Ramos (cell line): ENCODE results near the gene MDM1.

Source experiments
- in situ Hi-C: fragments of 300-500 bp; cut with MboI; formaldehyde crosslinking; loops from one replicate; pipeline ENCODE4 v1.14.3; 2022; ENCODE audit warnings: low sequenced_read_pairs; ENCODE audit not compliant: unreplicated experiment

Gene MDM1

DNA sequence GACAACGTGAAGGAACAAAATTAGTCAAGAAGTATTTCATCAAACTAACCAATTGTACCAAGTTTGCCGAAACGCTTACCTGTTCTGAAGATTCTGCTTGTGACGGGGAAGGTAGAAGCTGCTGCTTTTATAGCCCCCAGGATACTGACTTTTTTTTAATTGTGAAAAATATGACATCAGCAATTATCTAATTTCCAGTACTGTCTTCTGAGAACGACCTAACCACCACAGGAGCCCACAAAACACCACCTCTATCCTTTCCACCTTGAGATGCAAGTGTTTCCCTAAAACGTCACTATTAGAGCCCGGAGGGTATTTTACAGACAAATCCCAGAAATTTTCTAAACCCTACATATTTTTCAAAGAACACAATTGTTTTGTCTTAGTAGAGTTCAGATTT is 78.7 kb downstream of the MDM1 start, which contains the start of gene IL22:
IL22 (minus strand) TSS at position 101 of the 400 bp plus-strand sequence. CDS start 156 bp downstream, outside the sequence.
- in situ Hi-C loops: no loop called here

DNA sequence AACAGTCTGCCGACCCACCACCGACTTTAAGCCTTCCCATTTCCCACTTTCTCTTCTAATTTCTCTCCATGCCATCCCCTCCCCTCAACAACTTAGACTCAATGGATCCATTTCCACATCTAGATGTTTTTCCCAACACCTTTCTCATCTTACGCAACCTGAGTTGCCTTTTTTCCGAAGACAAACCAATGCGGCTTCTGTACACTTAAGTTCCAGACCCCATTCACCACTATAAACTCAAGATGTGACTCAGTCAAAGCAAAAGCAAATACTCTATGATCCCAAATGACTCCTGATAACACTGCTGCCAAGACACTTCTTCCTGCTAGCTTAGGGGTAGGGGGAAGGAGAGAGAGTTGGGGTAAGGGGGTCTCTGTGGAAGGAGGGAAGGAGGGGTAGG is 80.1 kb downstream of the MDM1 start:
- in situ Hi-C loops: no loop called here

DNA sequence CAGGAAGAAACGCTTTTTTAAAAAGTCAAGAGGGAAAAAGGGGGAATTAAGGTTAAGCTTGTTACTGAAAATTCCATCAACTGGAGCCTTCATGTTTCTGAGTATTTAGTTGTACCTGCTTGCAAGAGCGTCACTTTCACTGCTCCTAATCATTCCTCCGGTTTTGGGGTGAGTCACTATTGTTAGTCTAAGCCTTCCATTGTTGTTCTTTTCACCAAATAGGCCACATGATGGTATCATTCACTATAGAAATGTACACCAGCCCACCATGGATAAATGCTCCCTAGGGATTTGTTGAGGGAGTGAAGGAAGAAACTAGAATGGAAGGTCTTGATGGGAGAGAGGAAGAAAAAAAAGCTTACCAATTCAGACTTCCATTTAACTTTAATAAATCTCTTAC is 81.7 kb downstream of the MDM1 start:
- in situ Hi-C loops: no loop called here

DNA sequence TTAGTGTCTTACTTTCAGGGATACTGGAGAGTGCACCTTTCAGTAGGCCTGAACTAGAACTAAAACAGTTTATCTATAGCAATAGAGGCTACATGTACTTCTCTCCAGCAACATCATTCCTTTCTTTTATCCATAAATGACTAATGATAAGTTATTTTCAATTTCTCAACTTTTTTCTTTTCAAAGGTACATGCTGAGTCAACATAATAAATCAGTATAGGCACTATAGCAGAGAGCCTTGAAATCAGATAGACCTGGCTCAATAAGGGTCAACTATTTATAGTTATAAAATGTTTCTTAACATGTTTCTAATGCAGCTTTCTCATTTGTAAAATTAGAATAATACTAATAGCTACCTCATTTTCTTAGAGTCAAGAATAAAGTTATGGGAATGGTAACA is 84.4 kb downstream of the MDM1 start:
- in situ Hi-C loops: no loop called here

DNA sequence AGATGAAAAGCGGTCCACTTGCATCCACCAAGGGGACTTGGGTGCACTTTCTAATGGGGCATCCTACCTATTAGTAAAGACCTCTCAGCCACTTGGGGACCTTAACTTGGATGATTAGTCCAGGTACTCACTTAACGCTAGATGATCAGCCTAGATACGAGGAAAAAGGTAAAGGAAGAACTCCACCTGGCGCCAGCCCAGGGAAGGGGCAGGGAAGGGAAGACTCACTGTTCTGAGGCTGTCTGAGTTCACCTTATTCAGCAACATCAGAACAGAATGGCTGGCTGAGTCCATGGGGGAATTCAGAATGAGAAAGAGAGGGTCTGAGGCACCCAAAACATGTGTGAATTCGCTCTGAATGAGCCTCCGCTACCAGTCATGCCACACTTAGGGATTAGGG is 85.8 kb downstream of the MDM1 start:
- in situ Hi-C loops: no loop called here

DNA sequence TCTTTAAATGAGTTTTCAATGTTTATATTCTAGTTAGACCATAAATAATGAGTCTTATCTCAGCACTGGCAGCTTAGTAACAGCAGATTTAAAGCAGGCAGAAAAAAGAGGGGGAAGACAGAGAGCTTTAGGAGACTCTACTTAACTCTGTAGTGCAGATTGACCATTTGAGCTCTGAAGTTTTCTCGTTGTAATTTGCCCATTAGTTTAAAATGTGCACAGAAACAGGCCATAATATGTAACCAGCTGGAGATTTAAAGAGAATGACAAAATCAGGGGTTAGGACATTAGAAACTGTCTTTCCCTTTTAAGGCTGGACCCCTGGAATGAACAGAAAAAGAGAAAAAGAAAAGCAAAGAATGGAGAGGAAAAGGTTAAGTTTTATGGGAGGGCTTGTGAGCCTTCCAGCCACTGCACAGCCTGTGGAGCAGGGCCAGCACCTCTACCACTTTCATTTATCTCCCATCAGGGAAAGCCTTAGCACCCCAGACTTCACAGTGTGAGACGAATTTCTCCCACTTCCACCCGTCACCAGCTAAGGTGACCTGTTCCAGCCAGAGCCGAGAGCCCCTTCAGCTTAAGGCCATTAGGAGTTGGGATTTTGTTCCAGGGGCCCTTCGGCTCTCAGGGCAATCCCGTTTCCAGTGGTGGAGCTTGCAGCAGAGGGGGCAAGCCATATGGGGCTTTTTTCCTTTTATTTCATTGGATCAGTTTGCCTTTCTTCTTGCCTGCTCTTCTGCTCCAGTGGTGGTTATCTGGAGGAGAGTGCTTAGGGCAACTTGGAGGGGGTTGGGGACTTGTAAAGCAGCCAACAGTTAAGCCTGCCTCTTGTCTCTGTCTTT is 86.8 kb downstream of the MDM1 start:
- in situ Hi-C loops: no loop called here
